HG03354 (cell line): ENCODE results near the gene CACNA1C.

ENCODE experiments used
- ATAC-seq: cut with Tn5 transposase; IDR thresholded peaks from one replicate; pipeline ENCODE4 v1.9.1; 2021; ENCODE audit warnings: mild to moderate bottlenecking; ENCODE audit not compliant: unreplicated experiment, poor library complexity, severe bottlenecking

The CACNA1C gene

DNA sequence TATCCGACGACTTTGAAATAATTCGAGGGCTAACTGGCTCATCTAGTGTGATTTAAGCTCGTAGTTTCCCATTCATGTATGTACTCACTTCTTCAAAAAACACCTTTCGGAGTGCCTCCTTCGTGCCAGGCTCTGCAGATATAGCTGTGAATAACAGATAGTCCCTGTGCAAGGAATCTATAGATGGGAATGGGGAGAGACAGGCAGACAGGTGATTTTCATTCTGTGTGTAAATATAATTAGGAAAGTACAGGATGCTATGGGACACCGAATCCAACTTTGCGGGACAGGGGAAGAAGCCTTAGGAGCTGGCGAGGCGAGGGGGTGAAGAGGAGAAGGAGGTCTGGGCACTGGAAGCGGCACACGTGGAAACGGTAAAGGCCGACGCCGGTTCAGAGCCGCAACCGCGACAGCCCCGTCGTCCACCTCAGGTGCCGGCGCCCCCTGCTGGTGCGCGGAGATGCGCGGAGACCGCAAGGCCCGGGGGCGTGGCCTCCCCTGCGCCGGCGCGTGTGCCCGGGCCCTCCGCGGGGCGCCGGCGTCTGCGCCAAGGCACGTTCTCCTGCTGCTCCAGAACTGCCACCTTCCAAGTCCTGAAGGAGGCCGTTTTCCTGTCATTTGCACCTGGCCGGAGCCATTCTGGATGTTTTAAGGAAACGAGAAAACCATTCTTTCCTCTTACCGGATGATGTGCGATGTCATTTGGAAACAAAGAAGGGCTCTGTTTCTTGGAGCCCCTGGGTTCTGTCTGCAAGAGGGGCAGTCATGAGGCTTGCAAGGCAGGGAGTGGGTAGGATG, 18.0 kb upstream of the CACNA1C start:
- peak; percentile 76 for ATAC-seq

DNA sequence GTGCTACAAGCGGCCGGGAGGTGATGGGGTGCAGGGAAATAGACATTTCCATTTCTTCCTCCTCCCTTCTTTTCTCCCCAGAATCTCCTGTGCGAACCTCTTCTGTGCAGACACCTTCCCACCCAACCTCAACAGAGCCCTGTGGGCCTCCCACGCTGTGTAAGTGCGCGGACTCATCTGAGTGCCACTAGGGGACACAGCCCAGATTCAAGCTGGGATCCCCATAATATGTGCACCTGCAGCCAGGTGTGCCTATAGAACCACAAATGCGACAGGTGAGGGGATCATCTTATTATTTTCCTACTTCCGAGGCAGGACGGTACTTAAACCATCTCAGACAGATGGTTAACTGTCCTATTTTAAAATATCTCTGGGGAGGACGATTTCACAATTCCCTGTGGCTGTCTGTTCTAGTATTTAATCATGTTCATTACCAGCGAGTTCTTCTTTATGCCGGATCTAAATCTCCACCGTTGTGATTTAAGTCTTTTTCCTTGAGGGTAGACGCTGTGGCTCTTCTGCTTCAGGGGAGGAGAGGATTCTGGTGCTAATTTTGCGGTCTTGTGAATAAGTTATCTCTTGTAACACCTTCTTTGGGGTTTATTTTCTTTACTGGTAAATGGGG, 17.2 kb upstream of the CACNA1C start:
- no peak for ATAC-seq

DNA sequence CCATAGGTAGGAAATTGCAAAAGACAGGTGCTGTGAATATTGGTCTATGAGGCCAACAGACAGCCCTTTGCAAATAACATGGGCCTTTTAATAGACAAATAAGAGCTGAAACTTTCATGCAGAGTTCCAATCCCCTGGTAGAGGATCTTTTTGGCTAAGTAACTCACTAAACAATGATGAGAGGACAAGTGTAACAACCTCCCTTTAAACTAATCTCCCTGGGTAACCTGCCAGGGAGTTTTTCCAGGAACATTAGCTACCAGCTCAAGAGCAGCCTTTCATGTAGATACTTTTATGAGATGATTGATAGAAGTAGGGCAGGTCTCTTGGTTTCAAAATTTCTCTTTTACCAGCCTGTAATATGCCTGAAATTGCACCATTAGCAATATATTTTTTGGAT, 13.8 kb upstream of the CACNA1C start:
- ATAC-seq, result no peak

DNA sequence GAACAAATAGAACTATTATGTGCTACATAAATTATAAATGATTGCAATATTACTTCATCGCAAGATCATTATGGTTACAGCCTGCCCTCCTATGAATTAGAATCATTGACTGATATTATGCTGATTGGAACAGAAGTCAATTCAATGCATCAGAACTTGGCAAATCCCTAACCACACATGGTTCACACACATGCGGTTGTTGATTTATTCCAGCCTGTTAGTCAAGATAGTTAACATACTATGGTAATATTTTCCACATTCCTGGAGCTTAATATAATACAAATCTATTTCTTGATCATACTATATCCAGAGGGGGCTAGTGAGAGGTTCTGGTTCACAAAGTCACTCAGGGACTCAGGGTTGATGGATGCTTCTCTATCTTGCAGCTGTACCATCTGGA, 9.7 kb upstream of the CACNA1C start:
- no peak for ATAC-seq

DNA sequence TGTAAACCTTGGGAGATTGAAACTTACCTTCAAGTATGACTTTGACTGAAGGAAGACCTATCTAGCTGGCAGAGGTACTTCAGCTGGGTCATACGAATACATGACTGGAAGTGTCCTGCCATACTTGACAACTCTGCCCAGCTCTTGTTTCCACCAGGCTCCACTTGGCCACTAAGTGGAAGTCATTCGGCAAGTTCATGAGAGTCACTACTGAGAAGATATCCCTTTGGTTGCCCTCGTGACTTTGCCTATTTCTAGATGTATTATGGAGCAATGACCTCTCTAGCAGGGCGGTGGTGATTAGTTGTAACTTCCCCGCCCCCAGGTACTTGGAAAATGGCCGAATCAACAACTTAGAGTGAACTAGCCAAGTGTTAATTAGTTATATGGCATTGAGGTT, 8.6 kb upstream of the CACNA1C start:
- ATAC-seq, result no peak

DNA sequence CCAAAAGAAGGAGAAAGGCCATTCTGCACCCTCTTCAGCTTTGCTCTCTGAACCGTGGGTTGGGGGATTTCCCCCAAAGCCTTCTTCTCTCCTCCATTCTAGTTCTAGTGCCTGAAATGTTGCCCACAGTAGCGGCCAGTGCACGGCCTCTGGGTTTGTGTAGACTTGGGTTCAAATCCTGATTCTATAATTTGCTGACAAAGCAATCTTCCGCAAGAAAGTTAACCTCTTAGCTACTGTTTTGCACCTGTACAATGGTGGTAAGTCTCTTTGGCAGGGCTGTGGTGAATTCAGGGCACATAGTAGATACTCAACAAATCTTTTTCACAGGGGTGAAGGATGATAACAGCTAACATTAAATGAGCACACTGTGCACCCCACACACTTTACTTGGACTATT, 5.8 kb upstream of the CACNA1C start:
- no peak for ATAC-seq

DNA sequence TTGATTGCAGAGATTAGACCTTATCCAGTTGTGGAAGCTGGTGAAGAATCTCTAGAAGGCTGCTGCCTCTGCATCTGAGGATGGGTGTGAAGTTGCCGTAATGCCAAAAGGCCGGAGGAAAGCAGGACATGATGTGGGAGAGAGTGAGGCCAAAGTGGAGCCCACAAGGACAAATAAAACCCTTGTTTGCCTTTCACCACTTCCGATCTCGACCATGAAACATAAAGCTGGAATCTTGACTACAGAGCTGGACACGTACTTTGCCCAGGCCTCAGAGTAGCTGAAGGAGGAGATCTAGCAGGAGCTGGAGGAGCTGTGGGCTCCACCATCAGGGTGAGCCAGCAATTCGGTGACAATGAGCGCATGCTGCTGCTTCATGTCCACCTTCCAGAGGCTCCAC, 5.0 kb upstream of the CACNA1C start:
- no peak for ATAC-seq

DNA sequence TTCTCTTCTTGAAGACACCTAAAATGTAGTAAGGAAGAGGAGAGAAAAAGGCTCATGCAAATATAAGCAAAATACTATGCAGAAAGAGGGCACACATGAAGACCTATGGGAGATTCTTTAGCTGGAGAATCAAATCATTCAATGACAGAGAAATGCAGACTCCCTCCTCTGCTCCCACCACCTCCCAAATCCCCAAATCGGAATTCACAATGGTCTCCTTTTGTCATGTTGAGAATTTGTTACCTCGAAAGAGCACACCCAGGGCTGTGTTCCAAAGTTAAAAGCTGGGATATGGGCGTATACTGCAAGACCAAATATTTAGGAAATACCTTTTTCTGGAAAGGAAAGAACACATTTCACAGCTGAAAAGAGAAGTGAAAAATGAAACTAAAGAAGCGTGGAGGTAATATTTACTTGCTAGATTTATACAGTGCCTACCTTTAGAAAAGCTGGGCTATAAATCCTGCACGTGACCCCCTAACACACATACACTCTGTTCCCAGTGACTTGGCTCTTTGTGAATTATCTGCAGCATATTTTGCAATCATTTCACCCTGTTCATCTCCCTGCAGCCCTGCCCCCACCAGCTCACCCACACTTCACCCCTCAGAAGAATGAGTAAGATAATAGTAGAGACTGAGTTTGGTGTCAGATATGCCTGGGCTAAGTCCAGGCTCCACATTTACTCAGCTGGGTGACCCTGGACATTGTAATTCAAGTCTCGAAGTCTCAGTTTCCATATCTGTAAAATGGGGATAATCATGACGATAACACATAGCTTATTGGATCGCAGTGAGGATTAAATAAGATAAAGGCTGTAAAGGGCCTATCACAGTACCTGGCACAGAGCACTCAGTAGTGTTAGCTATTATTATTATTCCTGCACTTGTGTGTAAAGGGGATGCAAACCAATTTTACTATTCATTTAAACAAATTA, 2.9 kb upstream of the CACNA1C start:
- ATAC-seq, result no peak

DNA sequence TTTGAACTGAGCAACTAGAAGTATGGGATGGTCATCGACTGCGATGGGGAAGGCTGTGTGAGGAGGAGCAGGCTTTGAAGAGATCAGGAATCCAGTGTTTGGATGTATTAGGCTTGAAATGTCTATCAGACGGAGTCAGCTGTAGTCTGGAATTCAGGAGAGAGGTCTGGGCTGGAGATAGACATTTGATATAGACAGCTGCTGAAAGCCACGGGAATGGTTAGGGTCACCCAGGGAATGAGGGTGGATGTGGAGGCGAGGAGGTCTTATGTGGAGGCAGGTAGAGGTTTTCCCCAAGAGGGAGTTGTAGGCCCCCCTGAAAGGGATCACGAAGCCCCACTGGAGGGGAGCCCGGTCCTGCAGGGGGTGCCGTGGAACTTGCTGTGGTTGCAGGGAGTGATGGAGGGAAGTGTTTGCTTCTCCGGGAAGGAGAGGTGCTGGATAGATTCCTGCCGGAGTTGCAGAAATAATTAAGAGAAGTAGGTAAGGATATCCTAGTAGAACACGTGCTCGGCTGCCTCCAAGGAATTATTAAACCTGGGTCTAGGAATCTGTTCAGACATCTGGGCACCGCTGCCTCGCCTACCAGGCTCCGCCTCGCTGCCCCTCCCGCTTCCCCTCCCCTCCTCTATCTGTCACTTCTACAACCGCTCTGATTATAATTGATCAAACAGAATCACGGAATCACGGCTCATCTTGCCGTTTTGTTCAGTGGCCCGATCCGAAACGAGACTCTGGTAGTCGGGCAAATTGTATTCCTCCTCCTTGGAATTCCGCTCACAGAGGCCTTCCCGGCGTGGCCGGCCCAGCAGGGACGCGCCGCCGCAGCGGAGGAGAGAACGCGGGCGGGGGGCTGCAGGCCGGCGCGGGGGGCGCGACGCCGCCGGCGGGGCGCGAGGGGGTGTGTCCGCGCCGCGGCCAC, 826 bp upstream of the CACNA1C start:
- ATAC-seq, result no peak

DNA sequence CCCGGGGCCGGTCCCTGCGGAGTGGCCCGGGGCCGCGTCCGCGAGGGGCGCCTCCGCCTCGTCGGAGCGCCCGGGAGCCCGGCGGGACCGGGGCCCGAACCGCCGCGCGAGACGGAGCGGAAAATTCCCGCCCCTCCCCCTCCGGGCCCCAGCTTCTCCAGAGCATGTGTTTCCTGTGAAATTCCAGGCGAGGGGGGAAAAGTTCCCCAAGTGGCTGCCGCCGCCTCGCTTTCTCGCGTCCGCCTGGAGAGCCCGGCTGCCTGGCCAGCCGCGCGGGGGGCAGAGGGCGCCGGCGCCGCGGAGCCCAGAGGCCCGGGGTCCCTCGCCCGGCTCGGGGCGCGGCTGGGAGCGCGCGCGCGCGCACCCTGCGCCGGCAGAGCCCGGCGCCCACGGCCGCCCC, 904 bp downstream of the CACNA1C start:
- no peak for ATAC-seq

DNA sequence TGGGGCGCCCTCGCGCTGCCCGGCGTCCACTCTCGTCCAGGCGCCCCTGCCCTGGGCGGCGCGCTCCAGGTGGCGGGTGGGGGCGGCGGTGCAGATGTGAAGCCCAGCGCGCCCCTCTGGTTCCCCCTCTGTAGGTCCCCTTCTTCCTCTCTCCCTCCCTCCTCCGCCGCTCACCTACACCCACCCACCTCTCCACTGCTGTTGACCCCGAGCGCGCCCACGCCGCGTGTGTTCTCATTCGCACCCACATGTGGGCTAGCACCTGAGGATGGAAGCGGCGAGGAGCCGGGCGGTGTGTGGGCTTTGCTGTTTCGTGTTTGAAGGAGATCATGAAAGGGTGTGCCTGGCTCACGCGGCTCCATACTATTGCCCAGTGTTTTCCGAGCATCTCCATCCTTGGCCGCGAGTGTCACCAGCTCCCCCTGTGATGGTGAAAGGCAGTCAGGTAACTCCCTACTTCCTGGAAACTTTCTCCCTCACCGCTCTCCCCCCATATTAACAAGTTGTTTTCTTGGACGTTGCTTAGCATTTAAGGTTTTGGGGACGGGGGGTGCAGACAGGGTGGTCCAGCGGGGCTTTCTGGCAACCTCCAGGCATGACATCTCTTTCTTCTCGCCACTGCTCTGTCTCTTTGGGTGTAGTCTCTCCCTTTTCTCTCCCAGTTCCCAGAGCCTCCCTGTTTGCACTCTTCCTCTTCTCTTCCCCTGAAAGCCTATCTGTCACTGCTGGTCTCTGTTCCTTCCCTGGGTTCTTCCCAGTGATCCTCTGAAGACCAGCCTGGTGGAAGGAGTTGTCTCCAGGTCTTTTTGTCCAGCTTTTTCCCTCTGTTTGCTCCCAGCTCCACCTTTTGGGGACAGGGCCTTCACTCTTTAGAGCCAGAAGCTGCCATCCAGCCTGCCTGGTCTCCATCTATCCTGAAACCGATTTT, 1.6 kb downstream of the CACNA1C start:
- no peak for ATAC-seq

DNA sequence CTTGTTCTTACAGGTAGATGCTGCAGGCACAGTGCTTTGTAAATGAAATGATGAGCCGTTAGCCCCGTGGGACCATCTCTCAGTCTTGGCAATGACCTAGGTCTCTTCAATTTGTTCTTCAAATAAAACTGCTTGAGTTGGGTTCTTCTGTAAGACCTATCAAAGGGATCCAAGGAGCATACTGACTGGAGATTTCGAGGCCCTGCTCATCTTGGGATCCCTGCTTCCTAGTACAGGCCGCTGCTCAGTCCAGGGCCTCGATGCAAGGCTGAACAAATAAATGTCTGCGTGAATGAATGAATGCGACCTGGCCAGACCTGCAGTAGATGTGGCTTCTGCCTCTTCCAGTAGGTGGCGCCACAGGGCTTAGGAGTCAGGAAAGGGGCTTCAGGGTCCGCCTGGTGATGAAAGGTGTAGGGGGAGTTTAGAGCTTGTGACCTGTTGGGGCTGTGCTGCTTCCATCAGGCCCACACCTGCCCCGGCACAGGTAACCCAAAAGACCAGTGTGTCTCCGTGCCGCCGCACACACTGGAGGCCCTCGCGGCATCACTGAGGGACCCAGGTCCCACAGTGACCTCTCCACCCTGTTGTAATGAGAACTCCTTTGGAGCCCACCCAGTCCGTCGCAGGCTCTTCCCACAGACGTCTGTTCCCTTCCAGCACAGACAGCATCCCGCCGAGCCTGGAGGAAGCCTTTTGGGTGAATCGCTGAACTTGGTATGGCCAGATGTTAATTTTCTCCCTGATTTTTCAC, 4.4 kb downstream of the CACNA1C start:
- no peak for ATAC-seq

DNA sequence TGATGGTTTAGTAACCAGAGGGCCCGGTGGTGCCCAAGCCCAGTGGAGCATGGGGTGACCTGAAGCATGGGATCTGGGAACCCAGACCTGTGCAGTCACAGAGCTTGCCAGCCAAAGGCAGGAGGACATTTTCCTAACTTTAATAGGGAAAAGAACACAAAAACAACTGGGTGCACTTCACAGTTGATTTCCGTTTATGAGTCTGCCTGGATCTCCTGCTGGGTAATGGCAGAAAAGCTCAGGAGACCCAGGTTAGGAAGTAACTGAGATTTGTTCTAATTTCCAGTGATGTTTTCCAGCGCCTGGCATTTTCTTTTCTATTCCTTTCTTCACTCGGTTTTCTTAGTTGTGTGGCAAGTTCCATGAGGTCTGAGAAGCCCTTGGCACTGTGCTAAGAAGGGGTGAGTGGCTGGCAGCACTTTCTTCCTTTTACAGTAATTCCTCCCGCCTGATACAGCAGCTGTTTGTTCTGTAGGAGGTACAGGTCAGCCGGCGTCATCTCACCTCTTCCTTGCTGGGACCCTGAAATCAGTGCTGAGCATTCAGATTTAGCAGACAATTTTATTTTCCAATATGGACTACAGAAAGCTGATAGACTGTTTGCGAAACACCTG, 5.1 kb downstream of the CACNA1C start:
- no peak for ATAC-seq

DNA sequence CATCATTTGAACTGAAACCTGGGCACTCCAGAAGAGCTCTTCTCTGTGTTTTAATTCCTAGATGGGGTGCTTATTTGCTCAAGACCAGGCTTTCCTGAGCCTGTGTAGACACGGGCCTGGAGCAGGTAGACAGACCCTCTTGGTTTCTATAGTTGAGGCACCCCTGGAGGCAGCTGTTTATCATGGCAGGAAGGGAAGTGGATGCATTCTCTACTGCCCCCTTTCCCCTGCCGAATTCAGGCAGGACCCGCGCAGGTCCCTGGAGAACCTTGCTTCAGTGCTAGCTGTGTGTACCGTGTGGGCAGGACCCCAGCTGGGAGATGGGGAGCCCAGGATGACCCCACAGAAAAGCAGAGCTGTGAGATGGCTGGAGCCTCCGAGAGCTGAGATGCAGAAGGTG, 6.0 kb downstream of the CACNA1C start:
- ATAC-seq, result no peak

DNA sequence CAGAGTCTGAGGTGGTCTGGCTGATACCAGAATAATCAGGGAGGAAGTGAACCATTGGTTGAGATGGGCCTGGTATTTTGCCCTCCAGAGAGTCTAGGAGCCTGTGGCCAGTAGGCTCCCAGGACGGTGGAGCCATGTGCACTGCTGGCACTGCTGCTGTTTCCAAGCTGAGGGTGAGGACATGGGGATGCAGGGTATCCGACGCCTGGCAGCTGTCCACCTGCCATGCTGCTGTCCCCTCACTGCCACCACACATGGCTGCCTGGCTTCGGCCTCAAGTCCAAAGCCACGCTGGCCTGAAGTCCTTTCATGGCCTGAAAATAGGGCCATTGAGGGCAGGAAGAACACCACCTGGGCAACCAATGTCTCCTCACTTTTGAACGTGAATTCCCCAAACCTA, 8.6 kb downstream of the CACNA1C start:
- ATAC-seq, result no peak

DNA sequence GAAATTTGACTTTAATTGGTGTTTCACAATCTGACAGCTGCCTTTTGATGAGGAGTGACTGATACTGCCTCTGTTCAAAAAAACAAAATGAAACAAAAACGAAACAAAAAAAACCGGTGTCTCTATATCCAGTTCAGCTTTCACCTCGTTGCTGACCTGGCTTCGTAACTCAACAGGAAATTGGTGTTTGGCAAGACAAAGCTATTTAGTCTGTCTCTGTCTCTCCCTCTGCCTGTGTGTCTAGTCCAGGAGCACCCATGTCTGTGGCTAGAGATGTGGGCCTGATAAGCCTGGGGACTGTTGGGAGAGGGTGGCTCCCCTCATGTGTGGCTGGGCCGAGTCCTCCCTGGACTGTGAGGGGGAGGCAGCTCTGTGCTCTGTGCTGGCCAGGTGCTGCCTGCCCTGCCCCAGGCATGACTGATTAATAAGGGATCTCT, 11.3 kb downstream of the CACNA1C start:
- no peak for ATAC-seq

DNA sequence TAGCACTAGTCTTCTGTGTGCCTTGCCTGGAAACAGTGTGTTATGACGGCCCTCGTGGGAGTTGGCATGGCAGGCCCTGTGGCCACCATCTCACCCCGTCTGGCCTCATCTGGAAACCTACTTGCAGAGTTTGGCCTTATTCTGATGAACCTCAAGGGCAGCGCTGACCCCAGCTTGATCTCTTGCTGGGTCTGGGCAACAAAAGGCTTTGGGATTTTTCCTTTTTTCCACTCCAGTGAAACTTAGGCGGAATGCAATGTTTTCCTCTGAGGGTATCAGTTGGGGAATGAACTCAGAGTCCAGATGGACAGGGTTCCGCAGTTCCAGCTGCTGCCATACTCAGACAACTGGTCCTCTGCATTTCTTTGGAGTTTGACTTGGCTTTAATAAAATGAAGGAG, 15.9 kb downstream of the CACNA1C start:
- no peak for ATAC-seq
